ENCODE results near the gene MYRF.

MYRF gene

DNA sequence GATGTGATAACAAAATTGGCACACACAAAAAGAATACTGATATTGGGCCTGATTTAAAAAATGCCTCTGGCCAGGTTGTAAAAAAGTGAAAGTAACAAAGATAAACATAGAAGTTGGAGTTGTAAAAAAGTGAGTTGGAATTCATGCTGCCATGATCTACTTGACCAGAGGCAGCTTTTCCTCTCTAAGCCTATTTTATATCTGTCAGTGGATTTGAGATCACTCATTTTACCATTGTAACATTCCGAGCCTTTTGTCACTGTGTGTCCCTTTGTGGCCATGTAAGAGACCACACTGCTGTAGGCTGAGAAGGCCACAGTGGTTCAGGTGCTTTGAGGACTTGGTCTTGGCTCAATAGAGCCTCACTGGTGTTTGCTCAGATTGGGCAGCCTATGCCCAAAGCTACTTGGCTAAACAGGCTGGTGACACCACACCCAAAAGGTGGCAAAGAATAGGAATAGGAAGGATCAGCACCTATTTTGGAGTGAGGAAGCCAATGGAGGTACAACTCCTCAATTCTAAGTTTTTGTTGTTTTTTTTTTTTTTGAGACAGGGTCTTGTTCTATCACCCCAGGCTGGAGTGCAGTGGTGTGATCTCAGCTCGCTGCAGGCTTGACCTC is 47.3 kb downstream of the MYRF start:
- FAIRE-seq = no peak

DNA sequence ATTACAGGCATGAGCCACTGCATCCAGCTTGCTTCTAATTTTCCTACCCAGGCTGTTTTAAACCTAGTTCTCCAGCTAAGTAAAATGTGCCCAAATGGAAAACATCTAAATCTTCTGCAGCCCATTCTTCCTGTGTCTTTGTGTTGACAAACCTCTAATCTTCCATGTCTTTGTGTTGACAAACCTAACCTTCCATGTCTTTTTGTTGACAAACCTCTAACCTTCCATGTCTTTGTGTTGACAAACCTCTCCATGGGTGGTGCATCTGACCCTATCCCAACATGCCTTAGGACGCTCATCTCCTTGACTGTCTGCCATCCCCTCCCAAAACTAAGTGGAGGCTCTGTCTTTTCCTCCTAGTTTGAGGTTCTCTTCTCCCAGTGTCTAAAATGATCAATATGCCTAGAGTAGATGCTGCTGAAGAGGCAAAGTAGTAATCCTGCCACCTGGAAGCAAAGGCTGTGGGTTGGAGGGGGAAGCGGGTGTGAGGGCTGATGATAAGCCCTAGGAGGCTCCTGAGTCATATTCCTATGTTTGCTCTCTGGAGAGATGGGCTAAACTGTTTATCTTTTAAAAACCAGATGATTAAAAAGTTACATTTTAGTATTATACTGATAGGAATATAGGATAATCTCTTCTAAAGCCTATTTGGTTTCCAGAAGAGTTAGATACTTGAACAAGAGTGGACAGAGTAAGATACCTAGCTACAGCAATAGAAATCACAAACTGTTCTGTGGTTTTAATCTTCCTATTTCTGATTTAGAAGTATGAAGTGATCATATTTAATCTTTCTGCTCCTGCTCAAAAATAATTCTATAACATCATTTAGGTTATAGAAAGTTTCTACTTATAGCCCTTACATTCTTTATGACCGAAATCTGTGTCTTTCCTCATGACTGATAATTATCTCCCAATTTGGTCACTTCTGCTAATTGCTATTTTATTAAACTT is 48.2 kb downstream of the MYRF start:
- no peak for FAIRE-seq

- no peak for FAIRE-seq
These were observed 50.2 kb downstream of the MYRF start for GRCh38 chr11:61802605-61803004.

- no peak for FAIRE-seq
These were observed 51.6 kb downstream of the MYRF start for GRCh38 chr11:61803889-61804647.

GRCh38 chr11:61805146-61805545 is 52.7 kb downstream of the MYRF start:
- FAIRE-seq = no peak

- FAIRE-seq = no peak
These were observed 54.3 kb downstream of the MYRF start for GRCh38 chr11:61806785-61807184.

- no peak for FAIRE-seq
These were observed 58.3 kb downstream of the MYRF start for GRCh38 chr11:61810671-61811175.

DNA sequence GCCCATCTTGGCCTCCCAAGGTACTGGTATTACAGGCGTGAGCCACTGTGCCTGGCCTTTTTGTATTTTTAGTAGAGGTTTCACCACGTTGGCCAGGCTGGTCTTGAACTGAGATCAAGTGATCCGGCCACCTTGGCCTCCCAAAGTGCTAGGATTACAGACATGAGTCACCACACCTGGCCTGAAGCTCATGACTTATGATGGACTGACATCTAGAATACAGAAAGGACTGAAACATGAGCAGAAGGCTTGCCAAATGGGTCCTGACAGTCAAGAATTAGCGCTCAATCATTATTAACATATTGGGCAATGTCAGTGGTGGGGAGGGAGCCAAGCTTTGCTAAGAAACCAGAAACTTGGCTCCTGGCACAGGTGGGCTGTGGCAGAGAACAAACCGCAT is 59.4 kb downstream of the MYRF start:
- no peak for FAIRE-seq

DNA sequence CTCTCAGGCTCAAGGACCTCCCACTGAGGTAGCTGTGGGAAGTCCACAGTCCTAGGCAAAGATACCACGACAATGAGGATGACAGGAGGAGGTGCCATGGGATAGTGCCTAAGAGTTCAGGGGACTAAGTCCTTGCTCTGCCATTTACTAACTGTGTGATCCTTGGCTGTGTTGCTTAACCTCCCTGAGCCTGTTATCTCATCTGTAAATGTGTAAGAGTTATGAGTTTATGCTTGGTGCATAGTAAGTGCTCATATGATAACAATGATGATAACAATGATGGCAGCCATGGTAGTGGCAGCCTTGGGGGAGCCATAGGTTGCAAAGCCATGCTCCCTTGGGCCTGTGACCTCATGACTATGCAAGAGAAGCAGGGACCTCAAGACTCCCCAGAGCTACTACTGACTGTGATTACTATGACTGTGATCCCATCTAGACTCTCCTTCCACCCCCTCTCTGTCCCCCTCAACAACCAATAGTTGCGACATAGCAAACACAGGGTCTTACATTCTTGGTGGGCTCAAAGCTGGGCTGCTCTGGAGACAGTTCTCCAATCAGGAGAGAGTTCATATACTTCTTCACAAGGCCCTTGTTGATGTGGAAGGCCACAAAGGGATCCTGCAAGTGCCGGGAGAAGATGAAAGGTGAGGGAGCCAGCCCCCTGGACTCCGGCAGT is 60.4 kb downstream of the MYRF start:
- no peak for FAIRE-seq

DNA sequence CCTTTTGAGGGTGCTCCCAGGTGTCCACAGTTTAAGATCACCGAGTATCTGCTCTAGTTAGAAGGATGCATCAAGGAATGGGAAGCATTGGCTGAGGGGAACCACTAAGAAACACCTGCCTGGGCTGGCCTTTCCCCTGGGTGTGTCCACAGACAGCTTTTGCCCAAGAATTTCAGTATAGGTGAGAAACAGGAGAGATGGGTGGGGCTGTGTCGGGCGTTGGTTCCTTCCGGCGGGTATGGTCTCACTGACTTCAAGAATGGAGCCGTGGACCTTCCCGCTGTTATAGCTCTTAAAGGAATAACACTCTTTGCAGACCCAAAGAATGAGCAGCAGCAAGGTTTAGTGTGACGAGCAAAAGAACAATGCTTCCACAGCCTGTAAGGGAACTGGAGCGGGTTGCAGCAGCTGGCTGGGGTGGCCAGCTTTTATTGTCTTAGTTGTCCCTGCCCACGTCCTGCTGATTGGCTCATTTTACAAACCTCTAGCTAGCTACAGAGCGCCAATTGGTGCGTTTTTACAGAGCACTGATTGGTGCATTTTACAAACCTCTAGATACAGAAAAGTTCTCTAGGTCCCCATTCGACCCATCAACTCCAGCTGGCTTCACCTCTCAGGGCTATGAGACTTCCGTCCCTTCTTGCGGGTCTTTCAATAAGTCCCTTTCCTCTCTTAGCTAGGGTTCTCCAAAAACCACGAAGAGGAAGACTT is 62.0 kb downstream of the MYRF start:
- FAIRE-seq = no peak

DNA sequence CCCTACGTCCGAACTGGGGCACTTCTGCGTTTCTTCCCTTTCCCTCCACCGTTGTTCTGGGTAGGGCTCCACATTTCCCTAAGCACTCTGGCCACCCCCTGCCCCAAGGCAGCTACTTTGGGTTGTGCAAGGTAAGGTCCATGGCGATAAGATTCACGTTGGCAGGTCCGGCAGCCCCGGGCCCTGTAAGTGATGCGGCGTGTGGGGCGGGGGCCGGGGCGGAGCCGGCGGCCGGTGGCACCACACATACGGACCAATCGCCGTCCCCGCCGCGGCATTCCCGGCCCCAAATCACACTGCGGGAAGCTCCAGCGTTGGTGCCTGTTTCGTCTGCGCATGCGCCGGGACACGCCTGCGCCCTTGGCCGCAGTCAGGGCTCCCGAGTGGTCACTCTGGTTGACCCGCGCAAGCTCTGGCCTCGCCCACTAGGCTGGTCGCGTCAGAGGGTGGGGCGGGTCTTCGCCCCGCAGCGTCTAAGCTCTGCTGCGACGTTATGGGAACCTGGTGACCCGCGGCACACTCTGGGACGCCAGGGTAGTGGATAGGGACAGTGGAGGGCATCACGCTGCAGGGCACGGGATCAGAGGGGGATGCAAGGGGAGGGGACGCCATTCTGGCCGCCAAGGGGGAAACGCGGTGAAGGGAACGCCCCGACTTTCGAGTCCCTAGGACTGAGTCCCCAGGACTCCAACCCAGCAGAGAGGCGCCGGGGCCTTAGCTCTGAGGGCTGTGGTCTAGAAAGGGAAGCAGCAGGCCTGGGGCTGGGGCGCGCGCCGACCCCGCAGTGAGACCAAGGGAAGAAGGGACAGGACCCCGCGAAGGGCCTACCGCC is 62.7 kb downstream of the MYRF start:
- no peak for FAIRE-seq

GRCh38 chr11:61815790-61816735 is 63.6 kb downstream of the MYRF start:
- no peak for FAIRE-seq

DNA sequence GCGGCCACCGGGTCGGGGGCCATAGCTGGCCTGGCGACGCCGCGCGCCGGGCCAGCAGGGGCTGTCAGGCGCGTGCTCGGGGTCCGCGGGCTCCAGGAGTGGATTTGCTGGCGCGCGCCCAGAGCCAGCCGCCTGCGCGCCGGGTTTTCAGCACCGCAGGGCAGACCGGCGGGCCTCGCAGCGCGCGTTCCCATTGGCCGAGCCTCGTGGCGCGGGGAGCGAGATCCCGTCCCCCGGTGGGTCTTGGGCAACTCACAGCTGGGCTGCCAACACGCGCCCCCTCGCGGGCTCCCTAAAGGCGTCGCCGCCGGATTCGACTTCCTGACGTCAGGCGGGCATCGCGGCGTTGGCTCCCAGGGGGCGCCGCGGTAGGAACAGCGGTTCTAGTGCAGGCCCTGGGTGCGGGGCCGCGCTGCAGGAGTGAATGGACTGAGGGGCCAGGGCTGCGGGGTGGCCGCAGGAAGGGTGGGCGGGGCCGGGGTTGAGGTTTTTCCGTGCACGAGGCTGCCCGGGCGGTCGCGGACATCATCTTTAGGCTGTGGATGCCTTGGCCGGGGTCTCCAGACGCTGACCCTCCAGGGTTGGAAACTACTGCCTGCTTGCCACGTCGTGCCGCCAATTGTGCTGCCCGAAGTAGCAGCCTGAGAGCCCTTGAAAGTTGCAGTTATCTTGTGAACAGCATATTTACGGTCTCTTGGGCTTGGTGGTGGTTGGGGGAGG is 64.5 kb downstream of the MYRF start, which contains the start of gene FADS1:
TSS of gene FADS1 (minus strand) at position 268 of the 720 bp plus-strand sequence. CDS start at position 194, 74 bp downstream.
- FAIRE-seq = no peak

- FAIRE-seq = no peak
These were observed 65.2 kb downstream of the MYRF start for GRCh38 chr11:61817471-61818202.

- FAIRE-seq = no peak
These were observed 67.7 kb downstream of the MYRF start for GRCh38 chr11:61820174-61820573.

GRCh38 chr11:61826930-61827570 is 74.6 kb downstream of the MYRF start:
- FAIRE-seq = no peak

- FAIRE-seq = no peak
These were observed 75.3 kb downstream of the MYRF start, which contains the start of gene FADS2 for GRCh38 chr11:61827571-61828378. Gene FADS2 (plus strand): TSS chr11:61828300. CDS start chr11:61828391, 91 bp downstream.

All from endometrium (tissue), 2 donors.